ENCODE results near the gene IRF9. TPM values are rescaled to one million over a fixed set of nuclear protein-coding genes. Genes with fewer than 3 reads are reported as not detected.

IRF9 gene
- total RNA-seq, 1 experiment from 2014 or later: 27.6 TPM

DNA sequence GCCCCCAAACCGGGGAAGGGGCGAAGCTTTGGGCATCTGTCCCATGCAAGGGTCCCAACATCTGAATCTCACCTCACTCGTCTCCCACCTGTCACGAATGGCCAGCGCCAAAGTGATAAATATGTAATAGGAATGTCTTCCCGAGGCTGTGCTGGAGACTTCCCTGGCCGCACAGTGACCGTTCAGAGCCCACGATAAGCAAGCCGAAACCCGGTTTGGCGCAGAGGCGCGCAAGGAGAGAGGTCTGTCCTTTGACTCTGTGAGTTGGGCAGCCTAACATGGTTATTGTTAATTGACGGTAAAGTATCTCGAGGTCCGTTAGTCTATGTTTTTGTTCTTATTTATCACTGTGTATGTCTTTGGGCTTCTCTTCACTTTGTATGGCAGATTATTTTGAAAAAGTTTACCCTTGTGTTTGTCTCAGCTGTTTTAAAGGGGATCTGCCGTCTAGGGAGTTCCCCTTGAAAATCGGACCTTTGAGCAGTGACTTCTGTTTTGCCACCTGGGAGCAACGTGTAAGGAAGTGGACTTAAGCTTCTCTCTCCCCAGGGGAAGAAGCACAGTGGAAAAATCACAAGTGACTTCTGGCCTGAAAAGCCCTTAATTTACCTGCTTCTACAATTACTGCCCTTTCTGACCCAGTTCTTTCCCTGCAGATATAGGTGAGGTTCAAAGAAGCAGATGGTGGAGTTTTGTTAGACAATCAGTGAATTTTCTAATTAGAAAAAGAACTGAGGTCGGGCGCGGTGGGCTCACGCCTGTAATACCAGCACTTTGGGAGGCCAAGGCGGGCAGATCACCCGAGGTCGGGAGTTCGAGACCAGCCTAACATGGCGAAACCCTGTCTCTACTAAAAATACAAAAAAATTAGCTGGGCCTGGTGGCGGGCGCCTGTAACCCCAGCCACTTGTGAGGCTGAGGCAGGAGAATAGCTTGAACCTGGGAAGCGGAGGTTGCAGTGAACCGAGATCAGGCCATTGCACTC is 35.3 kb downstream of the IRF9 start:
- Histone ChIP-seq H3K79me2 (ENCODE audit: insufficient read depth, low read length) (no peaks in the 10 kb centered on the region), H3K4me1 (ENCODE audit: insufficient read depth, low read length) (no peaks in the 10 kb centered on the region), H3K27ac (ENCODE audit: insufficient read length, low read depth, low read length) (no peak overlapping the region), H3T11ph (ENCODE audit: low read length) (no peak overlapping the region), H3K9ac (ENCODE audit: extremely low read depth, insufficient read length, low read length) (peak overlapping the region; percentile 69), H3K9me3 (ENCODE audit: control insufficient read depth, low read depth, low read length) (peaks cover under 1% of the 10 kb centered on the region), H3K79me1 (ENCODE audit: insufficient read depth, low read depth, low read length, poor library complexity, severe bottlenecking) (no peaks in the 10 kb centered on the region), H3K14ac (ENCODE audit: insufficient read depth, low read length) (peak overlapping the region; percentile 27), H3K4ac (ENCODE audit: low read depth, low read length) (no peak overlapping the region), H2BK120ac (ENCODE audit: low read depth, low read length, poor library complexity, severe bottlenecking) (no peak overlapping the region), H4K20me1 (ENCODE audit: control insufficient read depth, insufficient read depth, insufficient read length) (no peaks in the 10 kb centered on the region), H3K18ac (ENCODE audit: insufficient read length, low read depth, low read length) (no peak overlapping the region), H2BK5ac (ENCODE audit: insufficient read length, low read length) (no peak overlapping the region), H2BK15ac (ENCODE audit: low read depth, low read length) (no peak overlapping the region), H2AFZ (ENCODE audit: low read length) (no peak overlapping the region), H3K23me2 (ENCODE audit: insufficient read length, low read depth, low read length, poor library complexity, severe bottlenecking) (peaks cover 8% of the 10 kb centered on the region), H3K56ac (ENCODE audit: insufficient read length, low read depth, low read length) (no peak overlapping the region), H3K27me3 (ENCODE audit: insufficient read depth, low read length) (no peaks in the 10 kb centered on the region), H2AK5ac (ENCODE audit: insufficient read length, low read length) (no peak overlapping the region), H2BK12ac (ENCODE audit: insufficient read length, low read depth, low read length) (no peak overlapping the region), H4K91ac (ENCODE audit: insufficient read length, low read depth, low read length) (no peak overlapping the region), H3K23ac (ENCODE audit: insufficient read length, low read depth, low read length) (no peak overlapping the region), H3K4me2 (ENCODE audit: insufficient read depth, insufficient read length, low read length) (peak overlapping the region; percentile 71), H2BK20ac (ENCODE audit: low read depth, low read length, poor library complexity, severe bottlenecking) (no peak overlapping the region), H4K8ac (replicated peaks; ENCODE audit: insufficient read length, low read depth, low read length) (no peak overlapping the region), H4K5ac (ENCODE audit: insufficient read length, low read depth, low read length) (no peak overlapping the region)
- no peaks in the 10 kb centered on the region for H3K27me3 Mint-ChIP-seq (ENCODE audit: low read depth)
- no peak for DNase-seq
- no CpG with 5 or more reads among the region's 33 CpGs for WGBS (ENCODE audit: extremely low coverage, insufficient read length, low lambda C conversion rate)
- peaks cover 3 to 4% of the 10 kb centered on the region in 2 experiments; a peak in 4 of 5 replicates for H3K9me3 Mint-ChIP-seq
- peak overlapping the region; percentile 95 to 98 (median 96) for H3K27ac Mint-ChIP-seq
- H3K4me1 Mint-ChIP-seq: peaks cover 26% of the 10 kb centered on the region in 2 experiments
- peaks cover 22 to 55% (median 52%) of the 10 kb centered on the region in 3 experiments for H3K36me3 Mint-ChIP-seq (ENCODE audit: insufficient read depth in 1 of 3, low read depth in 3 of 3)
- H3K4me3 Mint-ChIP-seq: peak overlapping the region; percentile 92 to 98
- TF ChIP-seq, protein P1, sequence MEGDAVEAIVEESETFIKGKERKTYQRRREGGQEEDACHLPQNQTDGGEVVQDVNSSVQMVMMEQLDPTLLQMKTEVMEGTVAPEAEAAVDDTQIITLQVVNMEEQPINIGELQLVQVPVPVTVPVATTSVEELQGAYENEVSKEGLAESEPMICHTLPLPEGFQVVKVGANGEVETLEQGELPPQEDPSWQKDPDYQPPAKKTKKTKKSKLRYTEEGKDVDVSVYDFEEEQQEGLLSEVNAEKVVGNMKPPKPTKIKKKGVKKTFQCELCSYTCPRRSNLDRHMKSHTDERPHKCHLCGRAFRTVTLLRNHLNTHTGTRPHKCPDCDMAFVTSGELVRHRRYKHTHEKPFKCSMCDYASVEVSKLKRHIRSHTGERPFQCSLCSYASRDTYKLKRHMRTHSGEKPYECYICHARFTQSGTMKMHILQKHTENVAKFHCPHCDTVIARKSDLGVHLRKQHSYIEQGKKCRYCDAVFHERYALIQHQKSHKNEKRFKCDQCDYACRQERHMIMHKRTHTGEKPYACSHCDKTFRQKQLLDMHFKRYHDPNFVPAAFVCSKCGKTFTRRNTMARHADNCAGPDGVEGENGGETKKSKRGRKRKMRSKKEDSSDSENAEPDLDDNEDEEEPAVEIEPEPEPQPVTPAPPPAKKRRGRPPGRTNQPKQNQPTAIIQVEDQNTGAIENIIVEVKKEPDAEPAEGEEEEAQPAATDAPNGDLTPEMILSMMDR (conservative IDR thresholded peaks at IDR 0.05): no peak

Data from H9 (cell line).